ENCODE measurements around the gene AGTPBP1. TPM values are rescaled to one million over a fixed set of nuclear protein-coding genes. Genes with fewer than 3 reads are reported as not detected.

Gene AGTPBP1
- total and polyA plus RNA-seq, 9 of the 15 experiments (the other 6 are each of a cell fraction or from before 2014, with no cell fraction given): 1.4 to 7.9 (median 4.6) TPM

DNA sequence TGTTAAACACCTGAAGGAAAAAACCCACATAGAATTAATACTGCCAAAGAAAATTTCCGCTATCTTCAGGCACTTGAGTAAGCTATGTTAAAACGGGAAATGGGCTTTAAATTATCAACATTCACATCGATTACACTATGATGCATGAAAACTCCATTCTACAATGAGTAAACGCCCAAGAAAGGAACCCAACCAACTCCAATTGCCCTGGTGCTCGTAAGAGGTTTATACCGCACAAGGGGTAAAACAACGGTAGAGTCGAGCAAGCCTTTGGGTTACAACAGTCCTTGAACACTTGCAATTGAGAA, 1.0 kb downstream of the AGTPBP1 start:
- no peaks in the 10 kb centered on the region for H3K36me3 ChIP-seq (ENCODE audit: control insufficient read depth, insufficient read depth, low read length)
- H3K9me3 ChIP-seq (replicated peaks; ENCODE audit: control insufficient read depth, insufficient read depth, low read depth, low read length): no peaks in the 10 kb centered on the region
- intact Hi-C loops (cut with micrococcal nuclease) (no loop called here), in situ Hi-C loops (cut with MboI) (no loop called here)
- ChIA-PET POLR2A (interaction anchor here (0.7 to 1.1 kb wide), 2 partner anchors 11 to 39 kb away, joined by 3 to 5 read pairs; no protein-coding TSS in a partner anchor), CTCF (ENCODE audit: low intra/inter-chr PET ratio) (no interaction called here)
- peak overlapping the region; percentile 73 for H3K4me3 ChIP-seq
- peaks cover 6% of the 10 kb centered on the region; the same call in 2 of the 3 replicates for H3K79me2 ChIP-seq (ENCODE audit: control insufficient read depth, insufficient read depth, low read length)
- peak overlapping the region; percentile 87 for H3K4me2 ChIP-seq (ENCODE audit: insufficient read depth, low read length)
- H4K20me1 ChIP-seq (replicated peaks; ENCODE audit: control insufficient read depth, insufficient read depth, low read length): no peaks in the 10 kb centered on the region
- H3K27ac ChIP-seq (ENCODE audit: extremely low read depth, low read depth, low read length): peak overlapping the region; percentile 54; the same call in 1 of the 3 replicates
- BruUV-seq (replicated peaks): no TSS peak
- TF ChIP-seq, protein P1, sequence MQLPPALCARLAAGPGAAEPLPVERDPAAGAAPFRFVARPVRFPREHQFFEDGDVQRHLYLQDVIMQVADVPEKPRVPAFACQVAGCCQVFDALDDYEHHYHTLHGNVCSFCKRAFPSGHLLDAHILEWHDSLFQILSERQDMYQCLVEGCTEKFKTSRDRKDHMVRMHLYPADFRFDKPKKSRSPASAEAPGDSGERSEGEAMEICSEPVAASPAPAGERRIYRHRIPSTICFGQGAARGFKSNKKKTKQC (CRISPR knock-in tag; IDR thresholded peaks at IDR 0.05): no peak
- TF ChIP-seq, protein P2, sequence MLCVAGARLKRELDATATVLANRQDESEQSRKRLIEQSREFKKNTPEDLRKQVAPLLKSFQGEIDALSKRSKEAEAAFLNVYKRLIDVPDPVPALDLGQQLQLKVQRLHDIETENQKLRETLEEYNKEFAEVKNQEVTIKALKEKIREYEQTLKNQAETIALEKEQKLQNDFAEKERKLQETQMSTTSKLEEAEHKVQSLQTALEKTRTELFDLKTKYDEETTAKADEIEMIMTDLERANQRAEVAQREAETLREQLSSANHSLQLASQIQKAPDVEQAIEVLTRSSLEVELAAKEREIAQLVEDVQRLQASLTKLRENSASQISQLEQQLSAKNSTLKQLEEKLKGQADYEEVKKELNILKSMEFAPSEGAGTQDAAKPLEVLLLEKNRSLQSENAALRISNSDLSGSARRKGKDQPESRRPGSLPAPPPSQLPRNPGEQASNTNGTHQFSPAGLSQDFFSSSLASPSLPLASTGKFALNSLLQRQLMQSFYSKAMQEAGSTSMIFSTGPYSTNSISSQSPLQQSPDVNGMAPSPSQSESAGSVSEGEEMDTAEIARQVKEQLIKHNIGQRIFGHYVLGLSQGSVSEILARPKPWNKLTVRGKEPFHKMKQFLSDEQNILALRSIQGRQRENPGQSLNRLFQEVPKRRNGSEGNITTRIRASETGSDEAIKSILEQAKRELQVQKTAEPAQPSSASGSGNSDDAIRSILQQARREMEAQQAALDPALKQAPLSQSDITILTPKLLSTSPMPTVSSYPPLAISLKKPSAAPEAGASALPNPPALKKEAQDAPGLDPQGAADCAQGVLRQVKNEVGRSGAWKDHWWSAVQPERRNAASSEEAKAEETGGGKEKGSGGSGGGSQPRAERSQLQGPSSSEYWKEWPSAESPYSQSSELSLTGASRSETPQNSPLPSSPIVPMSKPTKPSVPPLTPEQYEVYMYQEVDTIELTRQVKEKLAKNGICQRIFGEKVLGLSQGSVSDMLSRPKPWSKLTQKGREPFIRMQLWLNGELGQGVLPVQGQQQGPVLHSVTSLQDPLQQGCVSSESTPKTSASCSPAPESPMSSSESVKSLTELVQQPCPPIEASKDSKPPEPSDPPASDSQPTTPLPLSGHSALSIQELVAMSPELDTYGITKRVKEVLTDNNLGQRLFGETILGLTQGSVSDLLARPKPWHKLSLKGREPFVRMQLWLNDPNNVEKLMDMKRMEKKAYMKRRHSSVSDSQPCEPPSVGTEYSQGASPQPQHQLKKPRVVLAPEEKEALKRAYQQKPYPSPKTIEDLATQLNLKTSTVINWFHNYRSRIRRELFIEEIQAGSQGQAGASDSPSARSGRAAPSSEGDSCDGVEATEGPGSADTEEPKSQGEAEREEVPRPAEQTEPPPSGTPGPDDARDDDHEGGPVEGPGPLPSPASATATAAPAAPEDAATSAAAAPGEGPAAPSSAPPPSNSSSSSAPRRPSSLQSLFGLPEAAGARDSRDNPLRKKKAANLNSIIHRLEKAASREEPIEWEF (CRISPR knock-in tag; IDR thresholded peaks at IDR 0.05): 0 out of 2 replicates have a peak, but pooled peaks have one; percentile 31
- 0 out of 2 replicates have a peak, but pooled peaks have one; percentile 6 for TF ChIP-seq ETV1 (tag; conservative IDR thresholded peaks at IDR 0.05; ENCODE audit: low read depth)
- peaks cover 0 to 3% of the 10 kb centered on the region in 2 experiments; a peak in 1 of 5 replicates for H3K27me3 ChIP-seq (ENCODE audit: control insufficient read depth in 2 of 2, insufficient read depth in 2 of 2, low read length in 2 of 2)
- H3K4me1 ChIP-seq (replicated peaks in 1 of 2; ENCODE audit: control insufficient read depth in 2 of 2, insufficient read depth in 2 of 2, low read length in 2 of 2): peaks cover 6 to 7% of the 10 kb centered on the region in 2 experiments; a peak in 4 of 5 replicates
- no peaks in the 10 kb centered on the region for H3K9me1 ChIP-seq (ENCODE audit: control insufficient read depth, insufficient read depth, low read length)
- DNase-seq (ENCODE audit: extremely low read depth in 1 of 4, low spot score in 3 of 4) (no peak), FAIRE-seq (no peak), ATAC-seq (no peak)
- 3% methylated on average over 8 of the region's 8 CpGs for WGBS (ENCODE audit: insufficient coverage, low coverage, missing lambda C conversion rate)
- H2AFZ ChIP-seq (ENCODE audit: low read depth, low read length): peak overlapping the region; percentile 92
- H3K9ac ChIP-seq (ENCODE audit: insufficient read depth in 1 of 2, low read depth in 2 of 2, low read length in 2 of 2): peak overlapping the region; percentile 60 to 93; a peak in 3 of 4 replicates

All from K562 (cell line).